Daoy (cell line): ENCODE measurements around the gene LOXL4. TPM values are rescaled to one million over a fixed set of nuclear protein-coding genes. Genes with fewer than 3 reads are reported as not detected.
A peak's percentile ranks its signal among the peaks of the same experiment; 100 is the strongest.

Experiments used
- DNase-seq: peaks from one replicate; pipeline ENCODE4 v3.0.0-alpha.2; 2015; ENCODE audit warnings: low read depth
- total RNA-seq: library from RNA; depleted of rRNA; stranded (reverse); fragments of >200 nt; shearing (Covaris generic); gene quantifications from 2 replicates; pipeline ENCODE4 v1.2.3, GENCODE V29; 2014

The LOXL4 gene
- total RNA-seq, 1 experiment from 2014 or later, result 0.97 TPM

- no peak for DNase-seq
These were observed 27.4 kb upstream of the LOXL4 start for GRCh38 chr10:98295401-98295811.

- no peak for DNase-seq
These were observed 26.3 kb upstream of the LOXL4 start for GRCh38 chr10:98294270-98294627.

GRCh38 chr10:98293550-98294269 lies 25.7 kb upstream of the LOXL4 start:
- peak; percentile 42 for DNase-seq

- DNase-seq, result no peak
These were observed 25.0 kb upstream of the LOXL4 start for GRCh38 chr10:98292971-98293370.

GRCh38 chr10:98289802-98290209 lies 21.8 kb upstream of the LOXL4 start:
- DNase-seq, result no peak

GRCh38 chr10:98287321-98287720 lies 19.3 kb upstream of the LOXL4 start:
- no peak for DNase-seq

GRCh38 chr10:98286419-98286818 lies 18.4 kb upstream of the LOXL4 start:
- no peak for DNase-seq

- no peak for DNase-seq
These were observed 17.4 kb upstream of the LOXL4 start for GRCh38 chr10:98285416-98285815.

GRCh38 chr10:98276311-98276710 lies 8.3 kb upstream of the LOXL4 start:
- DNase-seq, result no peak

- no peak for DNase-seq
These were observed 6.6 kb upstream of the LOXL4 start for GRCh38 chr10:98274562-98274961.

- no peak for DNase-seq
These were observed 5.3 kb upstream of the LOXL4 start for GRCh38 chr10:98273057-98273850.

GRCh38 chr10:98272656-98273055 lies 4.7 kb upstream of the LOXL4 start:
- no peak for DNase-seq

GRCh38 chr10:98272245-98272644 lies 4.3 kb upstream of the LOXL4 start:
- DNase-seq, result no peak

GRCh38 chr10:98270786-98271185 lies 2.8 kb upstream of the LOXL4 start:
- no peak for DNase-seq

GRCh38 chr10:98270073-98270740 lies 2.2 kb upstream of the LOXL4 start:
- DNase-seq, result no peak

GRCh38 chr10:98269435-98269912 lies 1.5 kb upstream of the LOXL4 start:
- DNase-seq, result peak; percentile 88

- no peak for DNase-seq
These were observed 869 bp upstream of the LOXL4 start for GRCh38 chr10:98268694-98269431.

GRCh38 chr10:98267069-98267893 lies 713 bp downstream of the LOXL4 start:
- no peak for DNase-seq

GRCh38 chr10:98266647-98267046 lies 1.3 kb downstream of the LOXL4 start:
- peak; percentile 34 for DNase-seq

GRCh38 chr10:98265403-98266378 lies 2.3 kb downstream of the LOXL4 start:
- no peak for DNase-seq
